ENCODE data around the gene GPRIN2.
"Not testable (repeated sequence)": the region's sequence is repeated elsewhere in the genome, so short reads cannot be mapped to it uniquely, and the experiment has no call there.

DNA sequence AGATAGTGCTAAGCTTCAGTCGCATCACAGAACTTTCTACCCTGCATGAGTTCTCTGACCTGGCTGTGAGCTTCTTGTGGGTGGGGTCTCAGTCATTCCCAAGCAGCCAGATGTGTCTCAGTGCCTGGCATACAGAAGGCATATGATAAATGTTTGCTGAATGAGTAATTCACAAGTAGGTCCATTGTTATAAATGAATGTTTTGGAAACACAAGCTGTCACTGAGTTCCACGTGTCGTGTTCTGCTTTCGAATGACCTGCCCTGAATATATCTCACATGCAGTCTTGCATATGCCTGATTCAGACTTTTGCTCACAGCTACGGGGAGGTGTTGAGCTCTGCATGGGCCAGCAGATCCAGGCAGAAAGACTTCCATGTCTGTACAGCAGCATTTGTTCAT lies 44.5 kb downstream of the GPRIN2 start:
- TF ChIP-seq, protein P1, sequence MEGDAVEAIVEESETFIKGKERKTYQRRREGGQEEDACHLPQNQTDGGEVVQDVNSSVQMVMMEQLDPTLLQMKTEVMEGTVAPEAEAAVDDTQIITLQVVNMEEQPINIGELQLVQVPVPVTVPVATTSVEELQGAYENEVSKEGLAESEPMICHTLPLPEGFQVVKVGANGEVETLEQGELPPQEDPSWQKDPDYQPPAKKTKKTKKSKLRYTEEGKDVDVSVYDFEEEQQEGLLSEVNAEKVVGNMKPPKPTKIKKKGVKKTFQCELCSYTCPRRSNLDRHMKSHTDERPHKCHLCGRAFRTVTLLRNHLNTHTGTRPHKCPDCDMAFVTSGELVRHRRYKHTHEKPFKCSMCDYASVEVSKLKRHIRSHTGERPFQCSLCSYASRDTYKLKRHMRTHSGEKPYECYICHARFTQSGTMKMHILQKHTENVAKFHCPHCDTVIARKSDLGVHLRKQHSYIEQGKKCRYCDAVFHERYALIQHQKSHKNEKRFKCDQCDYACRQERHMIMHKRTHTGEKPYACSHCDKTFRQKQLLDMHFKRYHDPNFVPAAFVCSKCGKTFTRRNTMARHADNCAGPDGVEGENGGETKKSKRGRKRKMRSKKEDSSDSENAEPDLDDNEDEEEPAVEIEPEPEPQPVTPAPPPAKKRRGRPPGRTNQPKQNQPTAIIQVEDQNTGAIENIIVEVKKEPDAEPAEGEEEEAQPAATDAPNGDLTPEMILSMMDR (IDR thresholded peaks at IDR 0.05), result not testable (repeated sequence)
- not testable (repeated sequence) for TF ChIP-seq POLR2A (IDR thresholded peaks at IDR 0.05)

Measured in testis (tissue), 2 donors.